Measurements from ENCODE around the gene PECR.

GRCh38 chr2:216041438-216041837 lies 40.2 kb downstream of the PECR start:
- TF ChIP-seq CTCF (IDR thresholded peaks at IDR 0.05), result no peak
- TF ChIP-seq POLR2A (IDR thresholded peaks at IDR 0.05), result no peak
